Esophagus squamous epithelium (tissue), 5 donors: ENCODE data around the gene CELF1. TPM values are rescaled to one million over a fixed set of nuclear protein-coding genes. Genes with fewer than 3 reads are reported as not detected.

Source experiments
- DNase-seq: peaks from one replicate; lab custom pipeline; 2025; lab: John Stamatoyannopoulos, UW
- H3K27ac ChIP-seq, 4 donors: fragments of 200-600 bp; sonication (generic); one replicate each; pipeline ENCODE4 v1.5.1; 2016 to 2019; ENCODE audit warnings: mild to moderate bottlenecking in 1 of 4
- H3K27me3 ChIP-seq, 4 donors: fragments of 200-600 bp; sonication (generic); 1 replicate in 3 of 4; 2 replicates in 1 of 4; pipeline versions ENCODE4 v1.5.1 to v1.6.0; 2017 to 2021; ENCODE audit warnings: antibody characterized with exemption in 1 of 4
- H3K36me3 ChIP-seq, 3 donors: fragments of 200-600 bp; sonication (generic); one replicate each; pipeline ENCODE4 v1.5.1; 2016 to 2019
- H3K4me1 ChIP-seq, 3 donors: fragments of 200-600 bp; sonication (generic); one replicate each; pipeline ENCODE4 v1.5.1; 2017 to 2019
- H3K4me3 ChIP-seq, 4 donors: fragments of 200-600 bp; sonication (generic); 1 replicate in 3 of 4; 2 replicates in 1 of 4; pipeline ENCODE4 v1.5.1; 2016 to 2019; ENCODE audit warnings: mild to moderate bottlenecking in 2 of 4, moderate library complexity in 1 of 4
- H3K9me3 ChIP-seq, 3 donors: fragments of 200-600 bp; sonication (generic); one replicate each; pipeline ENCODE4 v1.5.1; 2016 to 2019
- POLR2A ChIP-seq, 4 donors: fragments of 450-650 bp; IDR thresholded peaks; one replicate each; pipeline ENCODE4 v1.6.1; 2017; ENCODE audit warnings: antibody characterized with exemption in 4 of 4, mild to moderate bottlenecking in 4 of 4, moderate library complexity in 3 of 4
- WGBS, 2 donors: methylation state at CpG; one replicate each; pipeline ENCODE4 v1.1.5; 2018; 5-methylcytosine and 5-hydroxymethylcytosine counted together
- intact Hi-C: fragments of 100-400 bp; cut with DNase I; formaldehyde crosslinking; loops from one replicate; pipeline ENCODE4 v1.15.0; 2022
- total RNA-seq, 4 donors: library from RNA; depleted of rRNA; stranded (reverse); fragments of >200 nt; gene quantifications; one replicate each; pipeline ENCODE4 v1.1.0, GENCODE V29; 2016
- TF ChIP-seq, protein P1 (sequence below), 6 experiments: fragments of 450-650 bp in 4 of 6; fragments of 200-600 bp in 2 of 6; sonication (generic) in 2 of 6; IDR thresholded peaks; one replicate each; pipeline ENCODE4 v1.5.1; 2016 to 2019; ENCODE audit warnings: antibody characterized with exemption in 6 of 6, mild to moderate bottlenecking in 4 of 6, moderate library complexity in 4 of 6
- donor health status: DM: yes; HTN: yes; CAD: no.

CELF1 gene
- total RNA-seq, 4 donors from 2014 or later = 50.4 to 88.9 (median 64.1) TPM

DNA sequence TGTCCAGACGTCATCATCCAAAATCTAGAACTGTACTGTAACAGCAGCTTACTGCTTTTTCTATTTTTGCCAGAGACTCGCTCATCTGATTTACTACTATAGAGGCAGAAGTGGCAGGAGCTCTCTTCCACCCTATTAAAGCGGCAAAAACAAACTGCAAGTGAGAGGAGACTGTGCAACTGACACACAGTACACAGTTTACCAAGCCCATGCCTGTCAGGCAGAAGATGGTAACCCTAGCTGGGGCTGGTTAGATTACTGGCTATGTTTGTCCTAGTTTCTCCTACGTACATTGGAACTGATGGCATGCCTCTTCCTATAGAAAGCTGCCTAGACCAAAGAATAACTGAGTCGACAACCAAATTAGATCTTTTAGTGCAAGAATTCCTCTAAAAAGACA lies 51.8 kb downstream of the CELF1 start:
- Histone ChIP-seq H3K36me3 (peaks cover 0 to 24% (median 0%) of the 10 kb centered on the region in 3 donors), H3K4me1 (peaks cover 7 to 60% (median 10%) of the 10 kb centered on the region in 3 donors), H3K4me3 (no peak overlapping the region), H3K9me3 (no peaks in the 10 kb centered on the region), H3K27me3 (no peaks in the 10 kb centered on the region), H3K27ac (no peak overlapping the region)
- no peak for DNase-seq
- intact Hi-C loops = no loop called here
- TF ChIP-seq POLR2A (IDR thresholded peaks at IDR 0.05) = no peak
- TF ChIP-seq, protein P1, sequence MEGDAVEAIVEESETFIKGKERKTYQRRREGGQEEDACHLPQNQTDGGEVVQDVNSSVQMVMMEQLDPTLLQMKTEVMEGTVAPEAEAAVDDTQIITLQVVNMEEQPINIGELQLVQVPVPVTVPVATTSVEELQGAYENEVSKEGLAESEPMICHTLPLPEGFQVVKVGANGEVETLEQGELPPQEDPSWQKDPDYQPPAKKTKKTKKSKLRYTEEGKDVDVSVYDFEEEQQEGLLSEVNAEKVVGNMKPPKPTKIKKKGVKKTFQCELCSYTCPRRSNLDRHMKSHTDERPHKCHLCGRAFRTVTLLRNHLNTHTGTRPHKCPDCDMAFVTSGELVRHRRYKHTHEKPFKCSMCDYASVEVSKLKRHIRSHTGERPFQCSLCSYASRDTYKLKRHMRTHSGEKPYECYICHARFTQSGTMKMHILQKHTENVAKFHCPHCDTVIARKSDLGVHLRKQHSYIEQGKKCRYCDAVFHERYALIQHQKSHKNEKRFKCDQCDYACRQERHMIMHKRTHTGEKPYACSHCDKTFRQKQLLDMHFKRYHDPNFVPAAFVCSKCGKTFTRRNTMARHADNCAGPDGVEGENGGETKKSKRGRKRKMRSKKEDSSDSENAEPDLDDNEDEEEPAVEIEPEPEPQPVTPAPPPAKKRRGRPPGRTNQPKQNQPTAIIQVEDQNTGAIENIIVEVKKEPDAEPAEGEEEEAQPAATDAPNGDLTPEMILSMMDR (IDR thresholded peaks at IDR 0.05) = no peak
- WGBS, 2 donors = 84 to 85% methylated on average over 4 to 5 of the region's 5 CpGs

- intact Hi-C loops = no loop called here
- DNase-seq = no peak
- Histone ChIP-seq H3K36me3 (peaks cover 0 to 28% (median 0%) of the 10 kb centered on the region in 3 donors), H3K27ac (peak overlapping the region in 1 of 4 donors; percentile 21), H3K4me3 (no peak overlapping the region), H3K4me1 (peaks cover 7 to 65% (median 10%) of the 10 kb centered on the region in 3 donors), H3K9me3 (no peaks in the 10 kb centered on the region), H3K27me3 (no peaks in the 10 kb centered on the region)
- no peak for TF ChIP-seq POLR2A (IDR thresholded peaks at IDR 0.05)
- TF ChIP-seq, protein P1 (IDR thresholded peaks at IDR 0.05) = no peak
Measured at GRCh38 chr11:47500121-47500520, 52.8 kb downstream of the CELF1 start.

GRCh38 chr11:47499614-47500013 lies 53.3 kb downstream of the CELF1 start:
- H3K4me3 ChIP-seq = no peak overlapping the region
- H3K4me1 ChIP-seq = peaks cover 7 to 70% (median 14%) of the 10 kb centered on the region in 3 donors
- peaks cover 0 to 33% (median 0%) of the 10 kb centered on the region in 3 donors for H3K36me3 ChIP-seq
- no peaks in the 10 kb centered on the region for H3K9me3 ChIP-seq
- peak overlapping the region in 1 of 4 donors; percentile 21 for H3K27ac ChIP-seq
- no peak for DNase-seq
- H3K27me3 ChIP-seq = no peaks in the 10 kb centered on the region
- 87 to 90% methylated on average over 3 of the region's 3 CpGs for WGBS, 2 donors
- intact Hi-C loops = no loop called here
- TF ChIP-seq, protein P1 (IDR thresholded peaks at IDR 0.05) = no peak
- TF ChIP-seq POLR2A (IDR thresholded peaks at IDR 0.05) = no peak

DNA sequence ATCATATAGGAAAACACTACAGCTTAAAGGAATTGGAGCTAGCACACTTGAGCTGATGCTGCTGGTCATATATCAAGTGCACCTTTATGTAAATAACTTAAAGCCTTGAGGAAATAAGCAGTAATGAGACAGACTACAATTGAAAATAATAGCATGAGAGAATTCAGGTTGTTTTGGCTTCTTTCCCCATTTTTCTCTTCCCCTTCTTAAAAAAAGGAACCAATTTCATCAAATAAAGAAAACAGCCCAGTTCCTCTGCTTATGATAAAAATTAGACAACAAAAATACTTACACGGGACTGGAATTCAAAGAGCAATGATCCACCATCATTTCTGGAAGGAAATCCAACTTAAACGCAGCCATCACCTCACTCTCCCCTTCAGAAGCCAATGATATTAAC lies 53.8 kb downstream of the CELF1 start:
- H3K9me3 ChIP-seq = no peaks in the 10 kb centered on the region
- no peak for DNase-seq
- peaks cover 7 to 70% (median 16%) of the 10 kb centered on the region in 3 donors for H3K4me1 ChIP-seq
- H3K36me3 ChIP-seq = peaks cover 0 to 38% (median 1%) of the 10 kb centered on the region in 3 donors
- intact Hi-C loops = no loop called here
- H3K27ac ChIP-seq = peak overlapping the region in 1 of 4 donors; percentile 21
- H3K27me3 ChIP-seq = no peaks in the 10 kb centered on the region
- no peak overlapping the region for H3K4me3 ChIP-seq
- 47 to 60% methylated on average over 2 of the region's 2 CpGs for WGBS, 2 donors
- TF ChIP-seq POLR2A (IDR thresholded peaks at IDR 0.05) = no peak
- TF ChIP-seq, protein P1 (IDR thresholded peaks at IDR 0.05) = no peak

- H3K36me3 ChIP-seq = peaks cover 0 to 43% (median 4%) of the 10 kb centered on the region in 3 donors
- intact Hi-C loops = no loop called here
- TF ChIP-seq, protein P1 (IDR thresholded peaks at IDR 0.05) = no peak
- no peak for TF ChIP-seq POLR2A (IDR thresholded peaks at IDR 0.05)
- DNase-seq = no peak
- H3K27me3 ChIP-seq = no peaks in the 10 kb centered on the region
- peaks cover 7 to 66% (median 16%) of the 10 kb centered on the region in 3 donors for H3K4me1 ChIP-seq
- H3K4me3 ChIP-seq = no peak overlapping the region
- 78 to 87% methylated on average over 4 of the region's 4 CpGs for WGBS, 2 donors
- no peaks in the 10 kb centered on the region for H3K9me3 ChIP-seq
- no peak overlapping the region for H3K27ac ChIP-seq
Measured at GRCh38 chr11:47498584-47499152, 54.3 kb downstream of the CELF1 start.
